Left ventricle myocardium inferior (tissue), 1 donor: ENCODE measurements around the gene WDR36. TPM values are rescaled to one million over a fixed set of nuclear protein-coding genes. Genes with fewer than 3 reads are reported as not detected.

Source experiments
- DNase-seq: peaks from one replicate; pipeline ENCODE4 v3.0.0-alpha.2; 2020
- H3K27ac ChIP-seq: fragments of 200-600 bp; replicated peaks from 2 replicates; pipeline ENCODE4 v1.8.0; 2021
- H3K27me3 ChIP-seq: fragments of 200-600 bp; 2 replicates; pipeline ENCODE4 v1.8.0; 2021; ENCODE audit warnings: low read depth
- H3K36me3 ChIP-seq: fragments of 200-600 bp; 2 replicates; pipeline ENCODE4 v1.8.0; 2021
- H3K4me1 ChIP-seq: fragments of 200-600 bp; 2 replicates; pipeline ENCODE4 v1.8.0; 2021
- H3K4me3 ChIP-seq: fragments of 200-600 bp; 2 replicates; pipeline ENCODE4 v1.8.0; 2021; ENCODE audit warnings: mild to moderate bottlenecking, moderate library complexity
- H3K9me3 ChIP-seq: fragments of 200-600 bp; replicated peaks from 2 replicates; pipeline ENCODE4 v1.8.0; 2021
- CTCF ChIP-seq: fragments of 200-600 bp; IDR thresholded peaks from 2 replicates; pipeline ENCODE4 v1.8.0; 2021; ENCODE audit warnings: antibody characterized with exemption, mild to moderate bottlenecking, borderline replicate concordance
- intact Hi-C: fragments of 100-400 bp; cut with micrococcal nuclease; formaldehyde crosslinking; loops from one replicate; pipeline ENCODE4 v1.11.0; 2022
- total RNA-seq: library from RNA; stranded (reverse); fragmentation: NEBNext Ultra II Directional; extraction: Animal tissue kit (Norgen Biotek cat#: 25700); gene quantifications from one replicate; pipeline ENCODE4 v1.2.1, GENCODE V29; 2021
- donor health status: DM: no; HTN: yes; CAD: no; lungs with severe emphysema.

Gene WDR36
- total RNA-seq, 1 donor from 2014 or later, result 11.8 TPM

GRCh38 chr5:111116550-111116949 is 24.4 kb downstream of the WDR36 start:
- Histone ChIP-seq H3K4me3 (no peak overlapping the region), H3K4me1 (no peaks in the 10 kb centered on the region), H3K36me3 (peaks cover 87% of the 10 kb centered on the region), H3K27ac (no peak overlapping the region), H3K9me3 (no peaks in the 10 kb centered on the region), H3K27me3 (no peaks in the 10 kb centered on the region)
- DNase-seq, result no peak
- TF ChIP-seq CTCF, result no peak
- intact Hi-C loops, result no loop called here

- intact Hi-C loops, result no loop called here
- H3K4me1 ChIP-seq, result no peaks in the 10 kb centered on the region
Measured at GRCh38 chr5:111117136-111117535, 25.0 kb downstream of the WDR36 start.

GRCh38 chr5:111119221-111119620 is 27.1 kb downstream of the WDR36 start:
- intact Hi-C loops, result no loop called here
- Histone ChIP-seq H3K4me1 (no peaks in the 10 kb centered on the region), H3K4me3 (no peak overlapping the region), H3K9me3 (no peaks in the 10 kb centered on the region), H3K36me3 (peaks cover 89% of the 10 kb centered on the region), H3K27ac (no peak overlapping the region), H3K27me3 (no peaks in the 10 kb centered on the region)
- DNase-seq, result no peak
- TF ChIP-seq CTCF, result no peak

More at GRCh38 chr5:111117136-111117535, 25.0 kb downstream of the WDR36 start:
- no peaks in the 10 kb centered on the region for H3K9me3 ChIP-seq
- no peak for DNase-seq
- no peak overlapping the region for H3K27ac ChIP-seq
- H3K27me3 ChIP-seq, result no peaks in the 10 kb centered on the region
- no peak overlapping the region for H3K4me3 ChIP-seq
- no peak for TF ChIP-seq CTCF
- peaks cover 87% of the 10 kb centered on the region for H3K36me3 ChIP-seq

- Histone ChIP-seq H3K9me3 (no peaks in the 10 kb centered on the region), H3K27ac (no peak overlapping the region), H3K36me3 (peaks cover 89% of the 10 kb centered on the region), H3K27me3 (no peaks in the 10 kb centered on the region), H3K4me1 (no peaks in the 10 kb centered on the region), H3K4me3 (no peak overlapping the region)
- intact Hi-C loops, result no loop called here
- TF ChIP-seq CTCF, result no peak
- no peak for DNase-seq
Measured at GRCh38 chr5:111119856-111120255, 27.7 kb downstream of the WDR36 start.

- Histone ChIP-seq H3K4me3 (no peak overlapping the region), H3K4me1 (no peaks in the 10 kb centered on the region), H3K27me3 (no peaks in the 10 kb centered on the region), H3K27ac (no peak overlapping the region), H3K36me3 (peaks cover 96% of the 10 kb centered on the region), H3K9me3 (no peaks in the 10 kb centered on the region)
- intact Hi-C loops, result no loop called here
- no peak for DNase-seq
- no peak for TF ChIP-seq CTCF
Measured at GRCh38 chr5:111120911-111121310, 28.8 kb downstream of the WDR36 start.

- no peaks in the 10 kb centered on the region for H3K9me3 ChIP-seq
- intact Hi-C loops, result no loop called here
- H3K4me3 ChIP-seq, result no peak overlapping the region
- peaks cover 97% of the 10 kb centered on the region for H3K36me3 ChIP-seq
- no peaks in the 10 kb centered on the region for H3K4me1 ChIP-seq
- TF ChIP-seq CTCF, result no peak
- H3K27ac ChIP-seq, result no peak overlapping the region
- no peak for DNase-seq
- no peaks in the 10 kb centered on the region for H3K27me3 ChIP-seq
Measured at GRCh38 chr5:111121926-111122325, 29.8 kb downstream of the WDR36 start.
